Ascending aorta (tissue), 2 donors: ENCODE measurements around the gene DUOX2. TPM values are rescaled to one million over a fixed set of nuclear protein-coding genes. Genes with fewer than 3 reads are reported as not detected.
A peak's percentile ranks its signal among the peaks of the same experiment; 100 is the strongest.

Experiments used
- DNase-seq, 2 donors: peaks; one replicate each; pipeline ENCODE4 v3.0.0-alpha.2; 2019; ENCODE audit warnings: low spot score in 2 of 2
- H3K27ac ChIP-seq, 2 donors: fragments of 200-600 bp; sonication (generic); one replicate each; pipeline ENCODE4 v1.5.1; 2016 to 2017; ENCODE audit warnings: mild to moderate bottlenecking in 1 of 2
- H3K27me3 ChIP-seq: fragments of 200-600 bp; sonication (generic); one replicate; pipeline ENCODE4 v1.5.1; 2017
- H3K36me3 ChIP-seq, 2 donors: fragments of 200-600 bp; sonication (generic); one replicate each; pipeline ENCODE4 v1.5.1; 2016
- H3K4me1 ChIP-seq, 2 donors: fragments of 200-600 bp; sonication (generic); one replicate each; pipeline ENCODE4 v1.5.1; 2016 to 2017; ENCODE audit warnings: mild to moderate bottlenecking in 1 of 2
- H3K4me3 ChIP-seq, 2 donors: fragments of 200-600 bp; sonication (generic); one replicate each; pipeline ENCODE4 v1.5.1; 2016 to 2017; ENCODE audit warnings: mild to moderate bottlenecking in 1 of 2
- H3K9me3 ChIP-seq, 2 donors: fragments of 200-600 bp; sonication (generic); one replicate each; pipeline ENCODE4 v1.5.1; 2016
- intact Hi-C: fragments of 100-400 bp; cut with DNase I; formaldehyde crosslinking; loops from one replicate; pipeline ENCODE4 v1.15.1; 2023
- total RNA-seq: library from RNA; depleted of rRNA; stranded (reverse); fragments of >200 nt; gene quantifications from one replicate; pipeline ENCODE4 v1.1.0, GENCODE V29; 2016
- TF ChIP-seq, protein P1 (sequence below), 3 experiments: fragments of 200-600 bp in 2 of 3; fragments of 450-650 bp in 1 of 3; sonication (generic) in 2 of 3; IDR thresholded peaks; one replicate each; pipeline ENCODE4 v1.5.1; 2016 to 2019; ENCODE audit warnings: antibody characterized with exemption in 3 of 3, mild to moderate bottlenecking in 1 of 3, moderate library complexity in 1 of 3

Gene DUOX2
- total RNA-seq, 1 donor from 2014 or later: 2.3 TPM

GRCh38 chr15:45134046-45134445, 20.1 kb upstream of the DUOX2 start:
- Histone ChIP-seq H3K4me3 (no peak overlapping the region), H3K9me3 (no peaks in the 10 kb centered on the region), H3K27ac (no peak overlapping the region), H3K4me1 (peaks cover 0 to 4% of the 10 kb centered on the region in 2 donors), H3K27me3 (peaks cover 14% of the 10 kb centered on the region), H3K36me3 (no peaks in the 10 kb centered on the region)
- TF ChIP-seq, protein P1, sequence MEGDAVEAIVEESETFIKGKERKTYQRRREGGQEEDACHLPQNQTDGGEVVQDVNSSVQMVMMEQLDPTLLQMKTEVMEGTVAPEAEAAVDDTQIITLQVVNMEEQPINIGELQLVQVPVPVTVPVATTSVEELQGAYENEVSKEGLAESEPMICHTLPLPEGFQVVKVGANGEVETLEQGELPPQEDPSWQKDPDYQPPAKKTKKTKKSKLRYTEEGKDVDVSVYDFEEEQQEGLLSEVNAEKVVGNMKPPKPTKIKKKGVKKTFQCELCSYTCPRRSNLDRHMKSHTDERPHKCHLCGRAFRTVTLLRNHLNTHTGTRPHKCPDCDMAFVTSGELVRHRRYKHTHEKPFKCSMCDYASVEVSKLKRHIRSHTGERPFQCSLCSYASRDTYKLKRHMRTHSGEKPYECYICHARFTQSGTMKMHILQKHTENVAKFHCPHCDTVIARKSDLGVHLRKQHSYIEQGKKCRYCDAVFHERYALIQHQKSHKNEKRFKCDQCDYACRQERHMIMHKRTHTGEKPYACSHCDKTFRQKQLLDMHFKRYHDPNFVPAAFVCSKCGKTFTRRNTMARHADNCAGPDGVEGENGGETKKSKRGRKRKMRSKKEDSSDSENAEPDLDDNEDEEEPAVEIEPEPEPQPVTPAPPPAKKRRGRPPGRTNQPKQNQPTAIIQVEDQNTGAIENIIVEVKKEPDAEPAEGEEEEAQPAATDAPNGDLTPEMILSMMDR (IDR thresholded peaks at IDR 0.05): no peak
- intact Hi-C loops: no loop called here
- no peak for DNase-seq

- DNase-seq: no peak
- H3K4me3 ChIP-seq: no peak overlapping the region
- TF ChIP-seq, protein P1 (IDR thresholded peaks at IDR 0.05): no peak
- intact Hi-C loops: no loop called here
- peaks cover 14% of the 10 kb centered on the region for H3K27me3 ChIP-seq
- H3K36me3 ChIP-seq: no peaks in the 10 kb centered on the region
- peaks cover 0 to 4% of the 10 kb centered on the region in 2 donors for H3K4me1 ChIP-seq
- no peaks in the 10 kb centered on the region for H3K9me3 ChIP-seq
- H3K27ac ChIP-seq: no peak overlapping the region
Measured at GRCh38 chr15:45133561-45133920, 19.6 kb upstream of the DUOX2 start.

DNA sequence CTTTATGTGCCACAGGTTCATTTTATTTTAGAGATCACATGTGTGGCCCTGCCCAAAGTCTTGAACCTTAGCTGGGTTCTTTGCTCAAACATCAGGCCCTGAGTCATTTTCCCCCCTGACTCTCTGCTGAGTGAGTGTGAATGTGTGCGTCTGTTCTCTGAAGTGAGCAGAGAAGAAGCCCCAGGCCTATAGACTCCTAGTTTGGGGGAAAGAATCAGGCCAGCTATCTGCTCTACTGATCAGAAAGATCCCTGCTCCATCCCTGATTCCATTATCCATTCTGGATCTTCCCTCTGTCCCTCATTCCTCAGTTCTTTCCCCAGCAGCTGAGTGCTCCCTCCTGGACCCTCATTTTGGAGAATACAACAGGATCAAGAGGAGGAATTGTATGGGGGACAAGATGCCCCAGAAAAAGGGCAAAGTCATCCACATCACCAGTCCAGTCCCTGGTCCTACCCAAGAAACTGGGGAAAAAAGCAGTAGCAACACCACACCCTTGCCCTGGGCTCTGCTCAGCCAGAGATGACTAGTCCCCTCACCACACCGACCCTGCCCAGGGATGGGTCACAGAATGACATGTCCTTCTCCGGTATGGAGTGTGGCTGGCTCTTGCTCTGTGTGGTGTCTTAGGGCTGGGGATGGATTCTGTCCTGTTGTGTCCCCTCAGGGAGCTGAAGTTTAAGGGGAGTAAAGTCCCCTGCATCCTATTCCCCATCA, 19.0 kb upstream of the DUOX2 start:
- no peak overlapping the region for H3K27ac ChIP-seq
- no peak overlapping the region for H3K4me3 ChIP-seq
- H3K9me3 ChIP-seq: no peaks in the 10 kb centered on the region
- peaks cover 0 to 4% of the 10 kb centered on the region in 2 donors for H3K4me1 ChIP-seq
- H3K27me3 ChIP-seq: peaks cover 14% of the 10 kb centered on the region
- TF ChIP-seq, protein P1 (IDR thresholded peaks at IDR 0.05): no peak
- H3K36me3 ChIP-seq: no peaks in the 10 kb centered on the region
- DNase-seq: no peak
- intact Hi-C loops: no loop called here

DNA sequence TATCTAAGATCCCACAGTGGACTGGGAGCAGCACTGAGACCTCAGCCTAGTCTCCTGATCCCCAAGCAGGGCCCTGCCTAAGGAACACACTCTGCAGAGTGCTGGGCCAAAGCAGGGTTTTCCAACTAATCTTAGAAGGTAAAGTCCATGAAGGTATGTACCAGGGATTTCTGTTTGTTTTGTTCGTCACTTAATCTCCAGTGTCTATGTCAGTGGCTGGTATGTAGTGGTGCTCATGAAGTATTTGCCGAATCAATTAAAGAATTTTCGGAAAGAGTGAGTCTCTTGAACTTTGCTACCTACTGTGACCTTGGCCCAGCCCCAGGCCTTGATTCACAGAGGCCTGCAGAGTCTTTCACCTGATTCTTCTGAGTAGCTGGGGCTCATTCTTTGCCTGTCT, 17.5 kb upstream of the DUOX2 start:
- Histone ChIP-seq H3K4me3 (no peak overlapping the region), H3K36me3 (no peaks in the 10 kb centered on the region), H3K27ac (no peak overlapping the region), H3K27me3 (peaks cover 14% of the 10 kb centered on the region), H3K9me3 (no peaks in the 10 kb centered on the region), H3K4me1 (peaks cover 0 to 4% of the 10 kb centered on the region in 2 donors)
- TF ChIP-seq, protein P1 (IDR thresholded peaks at IDR 0.05): no peak
- intact Hi-C loops: no loop called here
- DNase-seq: no peak

DNA sequence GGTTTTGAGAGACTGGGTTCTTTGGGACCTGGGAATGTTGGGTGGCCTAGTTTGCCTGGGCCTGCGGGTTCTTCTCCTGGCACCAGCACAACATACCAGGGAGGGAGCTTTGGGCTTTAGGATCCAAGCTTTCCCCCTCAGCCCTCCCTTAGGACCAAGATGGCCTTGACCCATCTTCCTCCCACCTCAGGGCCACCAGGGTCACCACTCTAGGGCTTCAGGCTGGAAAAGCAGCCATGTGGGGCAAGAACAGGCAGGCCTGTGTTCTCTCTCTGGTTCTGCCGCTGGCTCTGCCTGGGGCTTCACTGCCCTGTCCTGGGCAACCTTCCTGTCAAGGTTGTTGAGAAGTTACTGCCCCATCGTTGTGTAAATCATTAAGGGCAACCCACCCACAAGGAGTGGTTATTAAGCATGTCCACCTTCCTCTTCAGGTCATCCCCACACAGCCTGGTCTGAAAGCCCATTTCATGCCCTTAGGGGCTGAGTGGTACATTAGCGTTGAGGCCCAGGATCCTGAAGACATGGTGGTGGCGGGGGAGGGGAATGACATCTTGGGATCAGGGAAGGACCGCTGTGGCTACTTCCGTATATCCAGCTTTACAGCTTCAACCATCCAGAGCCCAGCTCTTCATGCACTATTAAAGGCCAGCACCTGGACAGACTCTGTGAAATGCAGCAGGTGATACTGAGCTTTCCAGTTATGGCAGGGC, 16.5 kb upstream of the DUOX2 start:
- H3K9me3 ChIP-seq: no peaks in the 10 kb centered on the region
- TF ChIP-seq, protein P1 (IDR thresholded peaks at IDR 0.05): no peak
- peaks cover 0 to 4% of the 10 kb centered on the region in 2 donors for H3K4me1 ChIP-seq
- intact Hi-C loops: no loop called here
- DNase-seq: no peak
- no peaks in the 10 kb centered on the region for H3K36me3 ChIP-seq
- H3K27me3 ChIP-seq: peaks cover 14% of the 10 kb centered on the region
- no peak overlapping the region for H3K27ac ChIP-seq
- H3K4me3 ChIP-seq: peak overlapping the region in 1 of 2 donors; percentile 24
